GM12878 (cell line): ENCODE measurements around the gene PRKCE.

Experiments used
- BCL3 ChIP-seq: IDR thresholded peaks from 2 replicates; pipeline ENCODE4 v1.6.1; 2011; ENCODE audit warnings: borderline replicate concordance, low read depth, mild to moderate bottlenecking, moderate library complexity, low read length; ENCODE audit not compliant: insufficient read depth, poor library complexity, severe bottlenecking
- CBX5 ChIP-seq: sonication (generic); IDR thresholded peaks from 2 replicates; pipeline ENCODE4 v1.6.1; 2016; ENCODE audit warnings: low read depth, moderate library complexity, mild to moderate bottlenecking, inconsistent platforms
- CTCF ChIP-seq, 3 experiments: IDR thresholded peaks in 2 of 3; conservative IDR thresholded peaks in 1 of 3; 2 replicates each; pipeline ENCODE4 v1.5.1; 2011; ENCODE audit warnings: low read depth in 3 of 3, low read length in 3 of 3, mild to moderate bottlenecking in 3 of 3, control low read depth in 2 of 3, moderate library complexity in 2 of 3, inconsistent platforms in 1 of 3, mixed read lengths in 1 of 3; ENCODE audit not compliant: control insufficient read depth in 2 of 3, insufficient read depth in 1 of 3; ENCODE audit errors: extremely low read depth in 1 of 3
- EZH2 ChIP-seq: IDR thresholded peaks from 2 replicates; pipeline ENCODE4 v1.6.1; 2012; ENCODE audit warnings: low read depth, mild to moderate bottlenecking, control low read depth, inconsistent platforms, low read length, borderline replicate concordance; ENCODE audit not compliant: control insufficient read depth
- FOXM1 ChIP-seq: IDR thresholded peaks from 2 replicates; pipeline ENCODE4 v1.6.1; 2012; ENCODE audit warnings: low read depth, mild to moderate bottlenecking, inconsistent platforms, low read length, moderate library complexity
- KDM1A ChIP-seq: fragments of 200-600 bp; sonication (generic); IDR thresholded peaks from 2 replicates; pipeline ENCODE4 v1.6.1; 2016; ENCODE audit warnings: borderline replicate concordance
- MXI1 ChIP-seq: fragments of 150-350 bp; IDR thresholded peaks from 2 replicates; pipeline ENCODE4 v1.6.1; 2011; ENCODE audit warnings: low read depth, mild to moderate bottlenecking, inconsistent platforms, low read length, improper control_type of control experiment
- NR2C1 ChIP-seq: fragments of 450-650 bp; IDR thresholded peaks from 2 replicates; pipeline ENCODE4 v1.6.1; 2017; ENCODE audit warnings: antibody characterized with exemption, mild to moderate bottlenecking, moderate library complexity
- NR2C2 ChIP-seq: IDR thresholded peaks from 2 replicates; pipeline ENCODE4 v1.6.1; 2011; ENCODE audit warnings: borderline replicate concordance, low read depth; ENCODE audit not compliant: control insufficient read depth, insufficient read length
- POLR2A ChIP-seq: IDR thresholded peaks from 2 replicates; pipeline ENCODE4 v1.6.1; 2011; ENCODE audit warnings: low read depth, mild to moderate bottlenecking, low read length
- TAF1 ChIP-seq: IDR thresholded peaks from 2 replicates; pipeline ENCODE4 v1.6.1; 2011; ENCODE audit warnings: mild to moderate bottlenecking, low read depth, low read length, borderline replicate concordance
- TCF7 ChIP-seq: IDR thresholded peaks from 2 replicates; pipeline ENCODE4 v1.6.1; 2014; ENCODE audit warnings: antibody characterized with exemption, borderline replicate concordance
- TF ChIP-seq, protein P1 (sequence below): IDR thresholded peaks from 2 replicates; pipeline ENCODE4 v1.6.1; 2012; ENCODE audit warnings: low read depth, low read length, improper control_type of control experiment

DNA sequence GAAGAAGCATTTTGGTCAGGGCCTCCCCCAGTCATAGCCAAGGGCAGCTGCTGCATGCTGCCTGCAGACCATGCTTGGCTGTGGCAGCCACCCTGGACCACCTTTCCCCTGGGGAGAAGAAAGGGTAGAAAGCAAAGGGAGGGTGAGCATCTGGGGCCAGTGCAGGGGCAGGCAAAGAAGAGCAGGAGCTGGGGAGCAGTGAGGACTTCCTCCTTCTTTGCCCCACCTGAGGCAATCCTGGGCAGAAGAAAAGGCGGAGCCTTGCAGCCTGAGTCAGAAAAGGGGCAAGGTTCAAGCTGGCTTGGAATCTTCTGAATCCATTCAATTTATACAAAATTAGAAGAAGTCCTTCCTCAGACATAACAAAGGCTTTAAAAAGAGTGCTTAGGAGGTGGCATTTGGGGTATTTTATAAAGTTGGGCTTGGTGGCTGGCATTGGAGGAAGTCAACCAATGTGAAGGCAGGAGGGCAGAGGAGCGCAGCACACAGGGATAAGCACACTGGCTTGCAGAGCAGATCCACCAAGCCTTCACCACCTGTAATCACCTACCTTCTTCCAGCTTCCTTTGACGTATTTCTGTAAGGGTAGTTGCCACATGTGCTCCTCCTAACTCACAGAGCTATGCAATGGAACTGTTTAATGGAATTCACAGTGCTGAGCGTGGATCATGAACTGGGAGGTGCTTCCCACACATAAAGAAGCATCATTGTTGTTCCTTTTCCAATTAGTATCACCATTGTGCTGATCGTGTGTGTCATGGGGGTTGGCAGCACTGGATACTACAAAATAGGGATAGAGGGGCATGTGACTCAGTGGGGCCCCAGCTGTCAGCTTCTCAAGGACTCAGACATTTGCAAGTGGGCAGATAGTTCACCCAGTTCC lies 491.3 kb downstream of the PRKCE start:
- TF ChIP-seq CTCF (IDR thresholded peaks at IDR 0.05 in 2 of 3, conservative IDR thresholded peaks at IDR 0.05 in 1 of 3; ENCODE audit: control insufficient read depth in 2 of 3, extremely low read depth in 1 of 3, insufficient read depth in 1 of 3, low read depth in 3 of 3, low read length in 3 of 3) = no peak
- no peak for TF ChIP-seq NR2C1
- no peak for TF ChIP-seq EZH2
- no peak for TF ChIP-seq FOXM1
- TF ChIP-seq BCL3 = no peak
- TF ChIP-seq POLR2A = no peak
- no peak for TF ChIP-seq NR2C2
- no peak for TF ChIP-seq KDM1A
- no peak for TF ChIP-seq TCF7
- TF ChIP-seq, protein P1, sequence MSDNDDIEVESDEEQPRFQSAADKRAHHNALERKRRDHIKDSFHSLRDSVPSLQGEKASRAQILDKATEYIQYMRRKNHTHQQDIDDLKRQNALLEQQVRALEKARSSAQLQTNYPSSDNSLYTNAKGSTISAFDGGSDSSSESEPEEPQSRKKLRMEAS = no peak
- TF ChIP-seq MXI1 = no peak
- TF ChIP-seq TAF1 = no peak
- TF ChIP-seq CBX5 = no peak
